HCT116 (cell line): ENCODE results near the gene MS4A4E. TPM values are rescaled to one million over a fixed set of nuclear protein-coding genes. Genes with fewer than 3 reads are reported as not detected.

Experiments
- ATAC-seq: fragments of 200-7000 bp; cut with Tn5 transposase; 2 replicates; pipeline ENCODE4 v1.9.1; 2020; ENCODE audit warnings: mild to moderate bottlenecking, moderate library complexity
- BruUV-seq: library from RNA; stranded (reverse); fragments of 400-500 nt; replicated peaks from 2 replicates; lab custom pipeline; 2021; lab: Mats Ljungman, UMichigan
- CTCF ChIA-PET: fragments of 300-600 bp; sonication (Branson Sonifier 250); formaldehyde crosslinking; loops from one replicate; lab custom pipeline; 2021; ENCODE audit warnings: antibody characterized with exemption; lab: Charles Lee
- POLR2A ChIA-PET: fragments of 300-600, 350-600 bp; sonication (Branson Sonifier 250); formaldehyde crosslinking; loops from one replicate; lab custom pipeline; 2021; ENCODE audit warnings: antibody characterized with exemption; lab: Charles Lee
- RAD21 ChIA-PET, 2 experiments: fragments of 300-600 bp; sonication (Branson Sonifier 250); formaldehyde crosslinking; loops; one replicate each; lab custom pipeline; 2023; ENCODE audit warnings: low total read pairs in 2 of 2; ENCODE audit not compliant: uncharacterized antibody in 2 of 2, unreplicated experiment in 2 of 2, low non-redundant PET in 1 of 2; lab: Charles Lee
- DNase-seq: peaks from one replicate; pipeline ENCODE4 v3.0.0-alpha.2; 2010; ENCODE audit warnings: low read depth, low spot score
- H2AFZ ChIP-seq: fragments of 200-600 bp; shearing (Covaris generic), sonication (generic); 2 replicates; pipeline ENCODE4 v1.6.1; 2017; ENCODE audit warnings: low read depth, mixed run types, mixed read lengths, antibody characterized with exemption, low read length; ENCODE audit not compliant: poor library complexity, severe bottlenecking
- H3K27ac ChIP-seq: 2 replicates; pipeline ENCODE4 v1.5.1; 2012; ENCODE audit warnings: low read depth, low read length
- H3K27me3 ChIP-seq: fragments of 200-600 bp; sonication (generic); 2 replicates; pipeline ENCODE4 v1.6.1; 2016; ENCODE audit warnings: mixed run types, low read length, mixed read lengths; ENCODE audit not compliant: insufficient read depth
- H3K36me3 ChIP-seq, 2 experiments: fragments of 200-500 bp in 1 of 2; fragments of 200-600 bp in 1 of 2; sonication (Bioruptor generic) in 1 of 2; sonication (generic) in 1 of 2; 2 replicates each; pipeline versions ENCODE4 v1.5.1 to v1.6.1; 2014 to 2016; ENCODE audit warnings: low read length in 2 of 2, inconsistent platforms in 1 of 2, mixed read lengths in 1 of 2, mixed run types in 1 of 2; ENCODE audit not compliant: insufficient read depth in 2 of 2, control insufficient read depth in 1 of 2
- H3K4me1 ChIP-seq, 2 experiments: fragments of 200-600 bp in 1 of 2; sonication (generic) in 1 of 2; 2 replicates each; pipeline versions ENCODE4 v1.5.1 to v1.6.1; 2012 to 2017; ENCODE audit warnings: low read length in 2 of 2, inconsistent platforms in 1 of 2, mild to moderate bottlenecking in 1 of 2, mixed read lengths in 1 of 2, mixed run types in 1 of 2, moderate library complexity in 1 of 2; ENCODE audit not compliant: insufficient read depth in 2 of 2, control insufficient read depth in 1 of 2
- H3K4me2 ChIP-seq: fragments of 200-600 bp; sonication (generic); 2 replicates; pipeline ENCODE4 v1.6.1; 2017; ENCODE audit warnings: mixed run types, low read length, mixed read lengths
- H3K4me3 ChIP-seq, 2 experiments: fragments of 200-600 bp in 1 of 2; sonication (generic) in 1 of 2; replicated peaks in 1 of 2; 2 replicates each; pipeline ENCODE4 v1.5.1; 2011 to 2016; ENCODE audit warnings: low read length in 2 of 2, control low read depth in 1 of 2, low read depth in 1 of 2, mild to moderate bottlenecking in 1 of 2, mixed read lengths in 1 of 2, mixed run types in 1 of 2
- H3K79me2 ChIP-seq: fragments of 200-600 bp; sonication (generic); 2 replicates; pipeline ENCODE4 v1.6.1; 2017; ENCODE audit warnings: mild to moderate bottlenecking, mixed run types, low read length, moderate library complexity, mixed read lengths; ENCODE audit not compliant: insufficient read depth
- H3K9ac ChIP-seq: fragments of 200-600 bp; sonication (generic); 2 replicates; pipeline ENCODE4 v1.6.1; 2016; ENCODE audit warnings: low read length, mixed read lengths
- H3K9me2 ChIP-seq: fragments of 200-600 bp; sonication (generic), shearing (Covaris generic); 2 replicates; pipeline ENCODE4 v1.6.1; 2017; ENCODE audit warnings: mixed run types, mild to moderate bottlenecking, moderate library complexity; ENCODE audit not compliant: insufficient read depth
- H3K9me3 ChIP-seq, 2 experiments: fragments of 200-500 bp in 1 of 2; fragments of 200-600 bp in 1 of 2; sonication (Bioruptor generic) in 1 of 2; sonication (generic) in 1 of 2; 2 replicates each; pipeline ENCODE4 v1.6.1; 2014 to 2017; ENCODE audit warnings: low read length in 2 of 2, mixed read lengths in 2 of 2, inconsistent platforms in 1 of 2, low read depth in 1 of 2, mild to moderate bottlenecking in 1 of 2, mixed run types in 1 of 2, moderate library complexity in 1 of 2; ENCODE audit not compliant: control insufficient read depth in 1 of 2, insufficient read depth in 1 of 2
- H4K20me1 ChIP-seq: fragments of 200-600 bp; sonication (generic), shearing (Covaris generic); 2 replicates; pipeline ENCODE4 v1.6.1; 2017; ENCODE audit warnings: mixed run types, mild to moderate bottlenecking, moderate library complexity; ENCODE audit not compliant: insufficient read depth
- EZH2phosphoT487 ChIP-seq: fragments of 200-600 bp; IDR thresholded peaks from 2 replicates; pipeline ENCODE4 v1.6.1; 2018; ENCODE audit warnings: antibody characterized with exemption, borderline replicate concordance
- FOSL1 ChIP-seq: IDR thresholded peaks from 2 replicates; pipeline ENCODE4 v1.6.1; 2012; ENCODE audit warnings: low read depth
- JUND ChIP-seq: IDR thresholded peaks from 2 replicates; pipeline ENCODE4 v1.6.1; 2012
- REST ChIP-seq: IDR thresholded peaks from 2 replicates; pipeline ENCODE4 v1.6.1; 2012; ENCODE audit warnings: low read depth
- SIN3A ChIP-seq: IDR thresholded peaks from 2 replicates; pipeline ENCODE4 v1.6.1; 2012; ENCODE audit warnings: low read depth
- SP1 ChIP-seq: IDR thresholded peaks from 2 replicates; pipeline ENCODE4 v1.6.1; 2012; ENCODE audit warnings: low read depth
- SRF ChIP-seq: IDR thresholded peaks from 2 replicates; pipeline ENCODE4 v1.6.1; 2012; ENCODE audit warnings: low read depth
- TCF7L2 ChIP-seq: IDR thresholded peaks from 2 replicates; pipeline ENCODE4 v1.7.0; 2011; ENCODE audit warnings: borderline replicate concordance, inconsistent platforms; ENCODE audit not compliant: insufficient read depth, insufficient read length; ENCODE audit errors: extremely low read depth
- YY1 ChIP-seq: IDR thresholded peaks from 2 replicates; pipeline ENCODE4 v1.6.1; 2011; ENCODE audit warnings: low read length, low read depth, moderate library complexity, mild to moderate bottlenecking; ENCODE audit not compliant: insufficient replicate concordance; ENCODE audit errors: extremely low read depth
- intact Hi-C: fragments of 100-400 bp; cut with micrococcal nuclease; formaldehyde crosslinking; loops from 2 replicates; pipeline ENCODE4 v1.10.0; 2022
- total RNA-seq: library from RNA; stranded (reverse); gene quantifications from one replicate; pipeline ENCODE4 v1.2.1, GENCODE V29; 2021; ENCODE audit not compliant: unreplicated experiment
- TF ChIP-seq, protein P1 (sequence below), 3 experiments: fragments of 200-600 bp in 1 of 3; sonication (generic) in 1 of 3; IDR thresholded peaks in 2 of 3; conservative IDR thresholded peaks in 1 of 3; 2 replicates each; pipeline ENCODE4 v1.5.1; 2012 to 2017; ENCODE audit warnings: low read depth in 2 of 3, low read length in 2 of 3, antibody characterized with exemption in 1 of 3, borderline replicate concordance in 1 of 3, control low read depth in 1 of 3, mild to moderate bottlenecking in 1 of 3, mixed read lengths in 1 of 3, mixed run types in 1 of 3, moderate library complexity in 1 of 3; ENCODE audit not compliant: insufficient read depth in 1 of 3
- TF ChIP-seq, protein P2 (sequence below): IDR thresholded peaks from 2 replicates; pipeline ENCODE4 v1.6.1; 2011; ENCODE audit warnings: mild to moderate bottlenecking, low read length, moderate library complexity; ENCODE audit not compliant: insufficient replicate concordance; ENCODE audit errors: extremely low read depth

The MS4A4E gene
- total RNA-seq, 1 experiment from 2014 or later: not detected

DNA sequence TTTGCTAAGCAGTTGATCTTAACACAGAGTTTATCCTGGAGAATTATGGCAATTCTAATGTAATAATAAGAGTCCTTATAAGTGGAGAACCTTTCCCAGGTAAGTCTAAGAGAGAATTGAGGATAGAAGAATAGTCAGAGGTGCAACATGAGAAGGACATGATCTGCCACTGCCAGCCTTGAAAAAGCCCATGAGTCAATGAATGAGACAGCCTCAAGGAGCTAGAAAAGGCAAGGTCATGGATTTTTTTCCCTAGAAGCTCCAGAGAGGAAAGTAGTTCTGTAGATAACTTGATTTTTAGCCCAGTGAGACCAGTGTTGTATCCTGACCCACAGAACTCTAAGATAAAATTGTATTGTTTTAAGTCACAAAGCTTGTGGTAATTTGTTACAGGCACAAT lies 77.0 kb downstream of the MS4A4E start:
- Histone ChIP-seq H3K9ac (no peak overlapping the region), H3K9me2 (no peaks in the 10 kb centered on the region), H3K79me2 (no peaks in the 10 kb centered on the region), H4K20me1 (no peaks in the 10 kb centered on the region), H3K4me3 (no peak overlapping the region), H3K36me3 (no peaks in the 10 kb centered on the region), H2AFZ (no peak overlapping the region), H3K4me1 (no peaks in the 10 kb centered on the region), H3K27ac (no peak overlapping the region), H3K9me3 (no peaks in the 10 kb centered on the region; a peak in 1 of 4 replicates), H3K4me2 (no peak overlapping the region), H3K27me3 (no peaks in the 10 kb centered on the region)
- ChIA-PET POLR2A (no interaction called here), RAD21 (no interaction called here), CTCF (no interaction called here)
- ATAC-seq (no peak), DNase-seq (no peak)
- TF ChIP-seq EZH2phosphoT487 (no peak), FOSL1 (no peak), TCF7L2 (no peak), YY1 (no peak), SIN3A (no peak), SP1 (no peak), JUND (no peak), REST (no peak), SRF (no peak)
- TF ChIP-seq, protein P1, sequence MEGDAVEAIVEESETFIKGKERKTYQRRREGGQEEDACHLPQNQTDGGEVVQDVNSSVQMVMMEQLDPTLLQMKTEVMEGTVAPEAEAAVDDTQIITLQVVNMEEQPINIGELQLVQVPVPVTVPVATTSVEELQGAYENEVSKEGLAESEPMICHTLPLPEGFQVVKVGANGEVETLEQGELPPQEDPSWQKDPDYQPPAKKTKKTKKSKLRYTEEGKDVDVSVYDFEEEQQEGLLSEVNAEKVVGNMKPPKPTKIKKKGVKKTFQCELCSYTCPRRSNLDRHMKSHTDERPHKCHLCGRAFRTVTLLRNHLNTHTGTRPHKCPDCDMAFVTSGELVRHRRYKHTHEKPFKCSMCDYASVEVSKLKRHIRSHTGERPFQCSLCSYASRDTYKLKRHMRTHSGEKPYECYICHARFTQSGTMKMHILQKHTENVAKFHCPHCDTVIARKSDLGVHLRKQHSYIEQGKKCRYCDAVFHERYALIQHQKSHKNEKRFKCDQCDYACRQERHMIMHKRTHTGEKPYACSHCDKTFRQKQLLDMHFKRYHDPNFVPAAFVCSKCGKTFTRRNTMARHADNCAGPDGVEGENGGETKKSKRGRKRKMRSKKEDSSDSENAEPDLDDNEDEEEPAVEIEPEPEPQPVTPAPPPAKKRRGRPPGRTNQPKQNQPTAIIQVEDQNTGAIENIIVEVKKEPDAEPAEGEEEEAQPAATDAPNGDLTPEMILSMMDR (IDR thresholded peaks at IDR 0.05 in 2 of 3, conservative IDR thresholded peaks at IDR 0.05 in 1 of 3; ENCODE audit: borderline replicate concordance in 1 of 3, insufficient read depth in 1 of 3, low read depth in 2 of 3, low read length in 2 of 3): no peak
- TF ChIP-seq, protein P2, sequence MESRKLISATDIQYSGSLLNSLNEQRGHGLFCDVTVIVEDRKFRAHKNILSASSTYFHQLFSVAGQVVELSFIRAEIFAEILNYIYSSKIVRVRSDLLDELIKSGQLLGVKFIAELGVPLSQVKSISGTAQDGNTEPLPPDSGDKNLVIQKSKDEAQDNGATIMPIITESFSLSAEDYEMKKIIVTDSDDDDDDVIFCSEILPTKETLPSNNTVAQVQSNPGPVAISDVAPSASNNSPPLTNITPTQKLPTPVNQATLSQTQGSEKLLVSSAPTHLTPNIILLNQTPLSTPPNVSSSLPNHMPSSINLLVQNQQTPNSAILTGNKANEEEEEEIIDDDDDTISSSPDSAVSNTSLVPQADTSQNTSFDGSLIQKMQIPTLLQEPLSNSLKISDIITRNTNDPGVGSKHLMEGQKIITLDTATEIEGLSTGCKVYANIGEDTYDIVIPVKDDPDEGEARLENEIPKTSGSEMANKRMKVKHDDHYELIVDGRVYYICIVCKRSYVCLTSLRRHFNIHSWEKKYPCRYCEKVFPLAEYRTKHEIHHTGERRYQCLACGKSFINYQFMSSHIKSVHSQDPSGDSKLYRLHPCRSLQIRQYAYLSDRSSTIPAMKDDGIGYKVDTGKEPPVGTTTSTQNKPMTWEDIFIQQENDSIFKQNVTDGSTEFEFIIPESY: no peak
- no TSS peak for BruUV-seq
- intact Hi-C loops: no loop called here
